ENCODE results near the gene MATN3. TPM values are rescaled to one million over a fixed set of nuclear protein-coding genes. Genes with fewer than 3 reads are reported as not detected.

The MATN3 gene
- polyA plus RNA-seq, 3 donors: not detected

- intact Hi-C loops (cut with micrococcal nuclease): loop anchor here (2.0 to 10.0 kb wide), 3 partner anchors 150 to 708 kb away; partner anchors contain the start of gene TTC32 (in 1 of the 2)
- Histone ChIP-seq H3K4me2 (replicated peaks; ENCODE audit: extremely low read depth, low read length, poor library complexity, severe bottlenecking) (peak overlapping the region; percentile 81), H3K9me3 (replicated peaks in 1 of 2; ENCODE audit: control insufficient read depth in 1 of 2, insufficient read depth in 1 of 2, low read length in 2 of 2) (no peaks in the 10 kb centered on the region), H3K27me3 (ENCODE audit: control insufficient read depth in 2 of 2, insufficient read depth in 2 of 2, low read length in 2 of 2) (peaks cover 8 to 23% of the 10 kb centered on the region in 2 donors), H3K27ac (ENCODE audit: low read depth in 1 of 2, low read length in 2 of 2) (peak overlapping the region; percentile 94 to 98), H4K20me1 (ENCODE audit: insufficient read depth, low read length) (peaks cover 23% of the 10 kb centered on the region), H3K9ac (ENCODE audit: insufficient read depth, low read length, poor library complexity, severe bottlenecking) (peak overlapping the region; percentile 98), H3K4me1 (ENCODE audit: control insufficient read depth in 1 of 2, insufficient read depth in 2 of 2, low read length in 2 of 2) (peaks cover 27 to 34% of the 10 kb centered on the region in 2 donors), H2AFZ (ENCODE audit: insufficient read depth, low read depth, low read length, poor library complexity, severe bottlenecking) (peak overlapping the region; percentile 64), H3K36me3 (replicated peaks in 1 of 2; ENCODE audit: control insufficient read depth in 1 of 2, insufficient read depth in 2 of 2, low read length in 2 of 2) (no peaks in the 10 kb centered on the region), H3K4me3 (replicated peaks in 1 of 3; ENCODE audit: low read depth in 2 of 3, low read length in 3 of 3) (peak overlapping the region; percentile 51 to 83 (median 83)), H3K79me2 (ENCODE audit: insufficient read depth, low read length) (peaks cover 35% of the 10 kb centered on the region)
- 8% methylated on average over 5 of the region's 10 CpGs for WGBS (ENCODE audit: insufficient coverage)
- H3K9me3 Mint-ChIP-seq: peaks cover 0 to 3% (median 1%) of the 10 kb centered on the region in 7 donors
- H3K27me3 Mint-ChIP-seq (ENCODE audit: low read depth in 3 of 3): peaks cover 19 to 34% (median 21%) of the 10 kb centered on the region in 3 donors
- no peak for TF ChIP-seq CTCF (IDR thresholded peaks at IDR 0.05)
- no peak overlapping the region for H3K27ac Mint-ChIP-seq
- H3K36me3 Mint-ChIP-seq: no peaks in the 10 kb centered on the region
- H3K4me1 Mint-ChIP-seq: peaks cover 25% of the 10 kb centered on the region
- H3K4me3 Mint-ChIP-seq: no peak overlapping the region
- no peak for DNase-seq
Observed at GRCh38 chr2:20052229-20052851, 39.9 kb upstream of the MATN3 start.

- Histone ChIP-seq H3K4me1 (ENCODE audit: control insufficient read depth in 1 of 2, insufficient read depth in 2 of 2, low read length in 2 of 2) (peaks cover 27 to 34% of the 10 kb centered on the region in 2 donors), H3K36me3 (replicated peaks in 1 of 2; ENCODE audit: control insufficient read depth in 1 of 2, insufficient read depth in 2 of 2, low read length in 2 of 2) (no peaks in the 10 kb centered on the region), H2AFZ (ENCODE audit: insufficient read depth, low read depth, low read length, poor library complexity, severe bottlenecking) (peak within 1 kb of the TSS; percentile 64), H3K27me3 (ENCODE audit: control insufficient read depth in 2 of 2, insufficient read depth in 2 of 2, low read length in 2 of 2) (peaks cover 4 to 20% of the 10 kb centered on the region in 2 donors), H3K9me3 (replicated peaks in 1 of 2; ENCODE audit: control insufficient read depth in 1 of 2, insufficient read depth in 1 of 2, low read length in 2 of 2) (no peaks in the 10 kb centered on the region), H3K4me2 (replicated peaks; ENCODE audit: extremely low read depth, low read length, poor library complexity, severe bottlenecking) (peak within 1 kb of the TSS; percentile 81), H3K4me3 (replicated peaks in 1 of 3; ENCODE audit: low read depth in 2 of 3, low read length in 3 of 3) (peak within 1 kb of the TSS; percentile 83 to 95 (median 83)), H4K20me1 (ENCODE audit: insufficient read depth, low read length) (peaks cover 29% of the 10 kb centered on the region), H3K9ac (ENCODE audit: insufficient read depth, low read length, poor library complexity, severe bottlenecking) (peak within 1 kb of the TSS; percentile 98), H3K79me2 (ENCODE audit: insufficient read depth, low read length) (peaks cover 41% of the 10 kb centered on the region), H3K27ac (ENCODE audit: low read depth in 1 of 2, low read length in 2 of 2) (peak within 1 kb of the TSS; percentile 94 to 98)
- H3K27ac Mint-ChIP-seq: no peak within 1 kb of the TSS
- H3K4me1 Mint-ChIP-seq: peaks cover 28% of the 10 kb centered on the region
- H3K9me3 Mint-ChIP-seq: peaks cover 0 to 3% (median 0%) of the 10 kb centered on the region in 7 donors
- intact Hi-C loops (cut with micrococcal nuclease): loop anchor here (2.0 to 10.0 kb wide), 3 partner anchors 149 to 707 kb away; partner anchors contain the start of gene TTC32 (in 1 of the 2)
- TF ChIP-seq CTCF (IDR thresholded peaks at IDR 0.05): no peak
- peaks cover 3% of the 10 kb centered on the region in 2 donors for H3K36me3 Mint-ChIP-seq
- H3K4me3 Mint-ChIP-seq: no peak within 1 kb of the TSS
- peak; percentile 97 to 99 (median 99) for DNase-seq
- peaks cover 12 to 28% (median 16%) of the 10 kb centered on the region in 3 donors for H3K27me3 Mint-ChIP-seq (ENCODE audit: low read depth in 3 of 3)
- under 1% methylated on average over 37 of the region's 45 CpGs for WGBS (ENCODE audit: insufficient coverage)
Observed at GRCh38 chr2:20051532-20052228, 39.2 kb upstream of the MATN3 start, which contains the start of gene LAPTM4A. LAPTM4A (minus strand) TSS chr2:20051628; CDS start chr2:20051520, 108 bp downstream.

All from CD14-positive monocyte (primary cell).